SK-N-SH (cell line): ENCODE data around the gene ADCK1. TPM values are rescaled to one million over a fixed set of nuclear protein-coding genes. Genes with fewer than 3 reads are reported as not detected.
"Not testable (repeated sequence)": the region's sequence is repeated elsewhere in the genome, so short reads cannot be mapped to it uniquely, and the experiment has no call there.

ENCODE experiments used
- CTCF ChIA-PET: fragments of 300-600, 350-600 bp; formaldehyde crosslinking; extraction: SDS; loops from one replicate; lab custom pipeline; 2021; lab: Yijun Ruan, JAX
- POLR2A ChIA-PET: fragments of 350-600 bp; sonication (Branson Sonifier 250); formaldehyde crosslinking; extraction: SDS; loops from one replicate; lab custom pipeline; 2020; ENCODE audit warnings: antibody characterized with exemption, inconsistent platforms; lab: Yijun Ruan, JAX
- DNase-seq: peaks from one replicate; pipeline ENCODE4 v3.0.0; 2012
- H2AFZ ChIP-seq: fragments of 200-600 bp; sonication (generic); 2 replicates; pipeline ENCODE4 v1.8.1; 2016; ENCODE audit warnings: antibody characterized with exemption, mild to moderate bottlenecking, low read depth
- H3F3A ChIP-seq: fragments of 200-600 bp; sonication (generic); replicated peaks from 2 replicates; pipeline ENCODE3; 2016; ENCODE audit warnings: antibody characterized with exemption, mild to moderate bottlenecking; ENCODE audit not compliant: insufficient read depth
- H3K27ac ChIP-seq, 2 experiments: fragments of 200-500 bp in 1 of 2; fragments of 200-600 bp in 1 of 2; sonication (Bioruptor generic) in 1 of 2; sonication (generic), shearing (Covaris generic) in 1 of 2; 2 replicates each; pipeline versions ENCODE4 v1.5.1 to v1.6.1; 2014 to 2016; ENCODE audit warnings: low read depth in 2 of 2, inconsistent platforms in 1 of 2, low read length in 1 of 2, mild to moderate bottlenecking in 1 of 2, mixed read lengths in 1 of 2
- H3K27me3 ChIP-seq: fragments of 200-600 bp; sonication (generic), shearing (Covaris generic); 2 replicates; pipeline ENCODE4 v1.6.1; 2016; ENCODE audit warnings: mixed run types; ENCODE audit not compliant: insufficient read depth
- H3K36me3 ChIP-seq, 2 experiments: fragments of 200-500 bp in 1 of 2; fragments of 200-600 bp in 1 of 2; sonication (Bioruptor generic) in 1 of 2; sonication (generic) in 1 of 2; replicated peaks in 1 of 2; 2 replicates each; pipeline versions ENCODE3 to v1.5.1; 2014 to 2016; ENCODE audit warnings: low read length in 1 of 2, mild to moderate bottlenecking in 1 of 2; ENCODE audit not compliant: insufficient read depth in 2 of 2, control insufficient read depth in 1 of 2
- H3K4me1 ChIP-seq, 2 experiments: fragments of 200-500 bp in 1 of 2; fragments of 200-600 bp in 1 of 2; sonication (Bioruptor generic) in 1 of 2; sonication (generic), shearing (Covaris generic) in 1 of 2; 2 replicates each; pipeline versions ENCODE4 v1.5.1 to v1.6.1; 2014 to 2016; ENCODE audit warnings: low read depth in 1 of 2, low read length in 1 of 2, mixed run types in 1 of 2; ENCODE audit not compliant: insufficient read depth in 2 of 2, control insufficient read depth in 1 of 2
- H3K4me2 ChIP-seq: fragments of 200-600 bp; sonication (generic), shearing (Covaris generic); 2 replicates; pipeline ENCODE4 v1.6.1; 2017; ENCODE audit warnings: mixed run types
- H3K4me3 ChIP-seq, 2 experiments: fragments of 200-500 bp in 1 of 2; fragments of 200-600 bp in 1 of 2; sonication (Bioruptor generic) in 1 of 2; sonication (generic), shearing (Covaris generic) in 1 of 2; 2 replicates each; pipeline versions ENCODE4 v1.5.1 to v1.8.1; 2014 to 2016; ENCODE audit warnings: low read depth in 2 of 2, inconsistent platforms in 1 of 2, low read length in 1 of 2, mild to moderate bottlenecking in 1 of 2, mixed read lengths in 1 of 2, moderate library complexity in 1 of 2
- H3K79me2 ChIP-seq: fragments of 200-600 bp; sonication (generic); 2 replicates; pipeline ENCODE4 v1.8.1; 2017; ENCODE audit warnings: mild to moderate bottlenecking; ENCODE audit not compliant: insufficient read depth
- H3K9ac ChIP-seq: fragments of 200-600 bp; sonication (generic); 2 replicates; pipeline ENCODE4 v1.6.1; 2017; ENCODE audit warnings: mixed run types
- H3K9me2 ChIP-seq: fragments of 200-600 bp; sonication (generic); 2 replicates; pipeline ENCODE4 v1.6.1; 2017; ENCODE audit warnings: mixed run types
- H3K9me3 ChIP-seq: fragments of 200-600 bp; sonication (generic); 2 replicates; pipeline ENCODE4 v1.6.1; 2017; ENCODE audit warnings: mixed run types, mild to moderate bottlenecking, moderate library complexity
- H4K20me1 ChIP-seq: fragments of 200-600 bp; sonication (generic); 2 replicates; pipeline ENCODE4 v1.6.1; 2017; ENCODE audit warnings: mild to moderate bottlenecking, mixed run types; ENCODE audit not compliant: insufficient read depth
- EP300 ChIP-seq, 2 experiments: IDR thresholded peaks; 2 replicates each; pipeline versions ENCODE4 v1.4.0 to v1.6.1; 2012; ENCODE audit warnings: borderline replicate concordance in 1 of 2, low read depth in 1 of 2, low read length in 1 of 2
- GATA2 ChIP-seq: sonication (generic); formaldehyde crosslinking; IDR thresholded peaks from 2 replicates; pipeline ENCODE4 v1.5.0; 2020; ENCODE audit warnings: mild to moderate bottlenecking, missing genetic modification reagents
- RCOR1 ChIP-seq: fragments of 150-350 bp; IDR thresholded peaks from 2 replicates; pipeline ENCODE4 v1.6.1; 2017; ENCODE audit warnings: antibody characterized with exemption, low read length
- YY1 ChIP-seq: IDR thresholded peaks from 2 replicates; pipeline ENCODE4 v1.4.0; 2012; ENCODE audit warnings: low read depth, mild to moderate bottlenecking
- WGBS: methylation state at CpG from one replicate; pipeline ENCODE4 v1.1.6; 2017; ENCODE audit warnings: low lambda C conversion rate; 5-methylcytosine and 5-hydroxymethylcytosine counted together
- polyA plus RNA-seq, 3 experiments: library from polyadenylated mRNA; depleted of rRNA; stranded (reverse); fragments of >200 nt; gene quantifications; 2 replicates each; pipeline ENCODE4 v1.2.3, GENCODE V29; 2012
- TF ChIP-seq, protein P1 (sequence below): IDR thresholded peaks from 2 replicates; pipeline ENCODE4; 2012

Gene ADCK1
- polyA plus RNA-seq, 1 of the 3 experiments (the other 2 are of a cell fraction), result 11.4 TPM

DNA sequence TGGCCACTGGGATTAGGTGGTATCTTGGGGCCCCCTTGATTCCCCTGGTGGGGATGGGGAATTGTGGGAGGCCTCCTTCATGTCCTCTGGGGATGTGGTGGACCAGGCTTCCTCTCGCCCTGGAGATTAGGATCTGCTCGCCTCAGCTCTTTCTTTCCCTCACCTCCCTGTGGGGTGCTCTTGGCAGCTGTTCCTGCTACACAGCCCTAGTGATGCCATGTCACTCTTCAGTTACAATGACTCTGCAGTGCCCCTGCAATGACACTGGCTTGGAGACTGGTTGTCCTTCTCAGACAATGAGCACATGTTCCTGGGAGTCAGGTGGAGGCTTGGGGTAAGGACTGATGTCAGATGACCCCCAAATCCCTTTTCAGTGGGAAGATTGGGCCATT lies 83.9 kb downstream of the ADCK1 start:
- H3K4me1 ChIP-seq, result peaks cover 0 to 76% of the 10 kb centered on the region in 2 experiments; a peak in 2 of 4 replicates
- no peak overlapping the region for H3K9ac ChIP-seq
- H3K36me3 ChIP-seq, result no peaks in the 10 kb centered on the region
- CTCF ChIA-PET, result interaction anchor here (0.9 to 1.3 kb wide), 4 partner anchors 14 to 683 kb away, joined by 3 to 6 read pairs (median 4); no protein-coding TSS in a partner anchor
- peak overlapping the region in 1 of 2 experiments; percentile 99; a peak in 2 of 4 replicates for H3K27ac ChIP-seq
- H3K9me3 ChIP-seq, result no peaks in the 10 kb centered on the region
- no peaks in the 10 kb centered on the region for H3K27me3 ChIP-seq
- no peak for DNase-seq
- 81% methylated on average over 2 of the region's 2 CpGs for WGBS
- no peaks in the 10 kb centered on the region for H4K20me1 ChIP-seq
- H3K4me2 ChIP-seq, result no peak overlapping the region
- H3F3A ChIP-seq, result no peaks in the 10 kb centered on the region
- H3K4me3 ChIP-seq, result no peak overlapping the region
- no peaks in the 10 kb centered on the region for H3K9me2 ChIP-seq
- TF ChIP-seq GATA2 (CRISPR knock-in tag) (peak; percentile 42), EP300 (IDR thresholded peaks at IDR 0.05; ENCODE audit: borderline replicate concordance in 1 of 2, low read depth in 1 of 2, low read length in 1 of 2) (no peak)
- no peaks in the 10 kb centered on the region for H3K79me2 ChIP-seq
- POLR2A ChIA-PET, result no interaction called here
- H2AFZ ChIP-seq, result no peak overlapping the region

DNA sequence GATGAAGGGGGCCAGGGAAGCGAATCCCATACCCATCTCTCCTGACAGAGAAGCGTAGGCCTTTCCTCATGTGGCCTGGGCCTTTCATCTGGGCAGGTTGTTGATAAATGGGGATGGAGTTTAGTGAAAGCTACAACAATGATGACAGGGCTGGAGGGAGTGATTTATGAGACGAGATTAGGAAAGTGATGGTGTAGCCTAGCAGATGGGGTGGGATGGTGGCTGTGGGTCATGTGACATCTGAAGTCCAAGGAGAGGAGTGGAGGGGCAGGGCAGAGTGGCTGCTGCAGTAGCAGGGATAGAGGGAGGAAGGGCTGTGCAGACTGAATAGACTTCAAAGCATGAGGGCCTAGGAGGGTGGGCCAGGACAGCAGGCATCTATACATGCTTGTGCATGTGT lies 85.5 kb downstream of the ADCK1 start:
- no peak overlapping the region for H2AFZ ChIP-seq
- WGBS, result 70% methylated on average over 3 of the region's 3 CpGs
- H3K9me2 ChIP-seq, result no peaks in the 10 kb centered on the region
- no peaks in the 10 kb centered on the region for H3K27me3 ChIP-seq
- H3K4me1 ChIP-seq, result peaks cover 0 to 61% of the 10 kb centered on the region in 2 experiments; a peak in 2 of 4 replicates
- TF ChIP-seq, protein P1, sequence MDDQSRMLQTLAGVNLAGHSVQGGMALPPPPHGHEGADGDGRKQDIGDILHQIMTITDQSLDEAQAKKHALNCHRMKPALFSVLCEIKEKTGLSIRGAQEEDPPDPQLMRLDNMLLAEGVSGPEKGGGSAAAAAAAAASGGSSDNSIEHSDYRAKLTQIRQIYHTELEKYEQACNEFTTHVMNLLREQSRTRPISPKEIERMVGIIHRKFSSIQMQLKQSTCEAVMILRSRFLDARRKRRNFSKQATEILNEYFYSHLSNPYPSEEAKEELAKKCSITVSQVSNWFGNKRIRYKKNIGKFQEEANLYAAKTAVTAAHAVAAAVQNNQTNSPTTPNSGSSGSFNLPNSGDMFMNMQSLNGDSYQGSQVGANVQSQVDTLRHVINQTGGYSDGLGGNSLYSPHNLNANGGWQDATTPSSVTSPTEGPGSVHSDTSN, result no peak
- no peak overlapping the region for H3K4me2 ChIP-seq
- no peak for DNase-seq
- no peak overlapping the region for H3K9ac ChIP-seq
- peak overlapping the region in 1 of 2 experiments; percentile 16; a peak in 1 of 4 replicates for H3K27ac ChIP-seq
- no peaks in the 10 kb centered on the region for H4K20me1 ChIP-seq
- CTCF ChIA-PET, result interaction anchor here (0.6 kb wide), 1 partner anchor 29 kb away, joined by 3 read pairs; no protein-coding TSS in a partner anchor
- no peaks in the 10 kb centered on the region for H3F3A ChIP-seq
- no peaks in the 10 kb centered on the region for H3K79me2 ChIP-seq
- H3K36me3 ChIP-seq, result no peaks in the 10 kb centered on the region
- no peak overlapping the region for H3K4me3 ChIP-seq
- POLR2A ChIA-PET, result no interaction called here
- H3K9me3 ChIP-seq, result no peaks in the 10 kb centered on the region

DNA sequence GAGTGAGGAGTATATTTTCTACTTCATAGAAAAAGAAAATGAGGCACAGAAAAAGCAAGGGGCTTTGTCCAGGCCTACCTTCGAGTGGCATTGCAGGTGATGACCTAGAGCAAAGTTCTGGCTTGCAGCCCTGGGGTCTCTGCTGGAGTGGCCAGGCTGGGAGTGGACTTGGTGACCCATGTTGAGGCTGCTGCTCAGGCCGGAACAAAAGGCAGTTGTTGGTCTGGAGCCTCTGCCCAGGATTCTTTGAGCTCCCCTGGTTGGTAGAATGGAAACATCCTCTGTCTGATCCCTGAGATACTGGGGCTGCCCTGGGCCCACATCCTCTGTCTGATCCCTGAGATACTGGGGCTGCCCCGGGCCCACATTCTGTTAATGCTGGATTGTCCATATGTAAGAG lies 86.1 kb downstream of the ADCK1 start:
- ChIA-PET POLR2A (no interaction called here), CTCF (no interaction called here)
- no peak overlapping the region for H3K4me3 ChIP-seq
- TF ChIP-seq YY1 (no peak), RCOR1 (no peak)
- no peak overlapping the region for H3K9ac ChIP-seq
- no peaks in the 10 kb centered on the region for H3K9me2 ChIP-seq
- H3K9me3 ChIP-seq, result no peaks in the 10 kb centered on the region
- H3K36me3 ChIP-seq, result no peaks in the 10 kb centered on the region
- WGBS, result 35% methylated on average over 1 of the region's 3 CpGs
- H2AFZ ChIP-seq, result no peak overlapping the region
- no peaks in the 10 kb centered on the region for H4K20me1 ChIP-seq
- H3F3A ChIP-seq, result no peaks in the 10 kb centered on the region
- DNase-seq, result no peak
- H3K4me2 ChIP-seq, result no peak overlapping the region
- no peaks in the 10 kb centered on the region for H3K79me2 ChIP-seq
- no peaks in the 10 kb centered on the region for H3K27me3 ChIP-seq
- peaks cover 0 to 55% of the 10 kb centered on the region in 2 experiments; a peak in 2 of 4 replicates for H3K4me1 ChIP-seq
- no peak overlapping the region; a peak in 1 of 4 replicates for H3K27ac ChIP-seq

DNA sequence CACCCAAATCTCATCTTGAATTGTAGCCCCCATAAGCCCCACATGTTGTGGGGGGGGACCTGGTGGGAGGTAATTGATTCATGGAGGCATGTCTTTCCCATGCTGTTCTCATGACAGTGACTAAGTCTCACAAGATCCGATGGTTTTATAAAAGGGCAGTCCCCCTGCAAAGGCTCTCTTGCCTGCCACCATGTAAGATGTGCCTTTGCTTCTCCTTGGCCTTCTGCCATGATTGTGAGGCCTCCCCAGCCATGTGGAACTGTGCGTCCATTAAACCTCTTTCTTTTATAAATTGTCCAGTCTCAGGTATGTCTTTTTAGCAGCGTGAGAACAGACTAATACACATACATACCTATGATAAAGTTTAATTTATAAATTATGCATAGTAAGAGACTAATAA lies 89.0 kb downstream of the ADCK1 start:
- H3K4me3 ChIP-seq, H3K9me3 ChIP-seq, H3F3A ChIP-seq, H2AFZ ChIP-seq, H3K9ac ChIP-seq, H3K27me3 ChIP-seq, POLR2A ChIA-PET, H4K20me1 ChIP-seq, H3K9me2 ChIP-seq, H3K4me2 ChIP-seq, H3K36me3 ChIP-seq, DNase-seq, H3K27ac ChIP-seq, H3K79me2 ChIP-seq: not testable (repeated sequence)
- WGBS, result 83% methylated on average over 2 of the region's 3 CpGs
- CTCF ChIA-PET, result interaction anchor here (0.6 kb wide), 1 partner anchor 22 kb away, joined by 3 read pairs; no protein-coding TSS in a partner anchor
- peaks cover 0 to 27% of the 10 kb centered on the region in 2 experiments; a peak in 1 of 4 replicates for H3K4me1 ChIP-seq
